GM18951 (cell line): Measurements from ENCODE around the gene TNXB.
"Not testable (repeated sequence)": the region's sequence is repeated elsewhere in the genome, so short reads cannot be mapped to it uniquely, and the experiment has no call there.

Experiments used
- in situ Hi-C: fragments of 300-500 bp; cut with MboI; formaldehyde crosslinking; loops from one replicate; pipeline ENCODE4 v1.12.0; 2022; ENCODE audit warnings: low sequenced_read_pairs, mixed read lengths, inconsistent platforms; ENCODE audit not compliant: unreplicated experiment

TNXB gene

GRCh38 chr6:32029553-32029952 is 79.6 kb downstream of the TNXB start:
- in situ Hi-C loops, result not testable (repeated sequence)

DNA sequence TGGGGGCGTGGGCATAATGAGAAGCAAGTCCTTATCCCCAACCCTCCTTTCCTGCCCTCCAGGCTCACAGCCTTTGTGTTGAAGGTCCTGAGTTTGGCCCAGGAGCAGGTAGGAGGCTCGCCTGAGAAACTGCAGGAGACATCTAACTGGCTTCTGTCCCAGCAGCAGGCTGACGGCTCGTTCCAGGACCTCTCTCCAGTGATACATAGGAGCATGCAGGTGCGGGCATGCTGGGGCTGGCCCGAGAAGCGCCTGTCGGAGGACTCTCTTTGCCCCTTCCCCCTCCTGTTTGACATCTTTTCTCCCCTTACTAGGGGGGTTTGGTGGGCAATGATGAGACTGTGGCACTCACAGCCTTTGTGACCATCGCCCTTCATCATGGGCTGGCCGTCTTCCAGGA is 80.5 kb downstream of the TNXB start:
- in situ Hi-C loops, result not testable (repeated sequence)

- in situ Hi-C loops, result not testable (repeated sequence)
These were observed 87.0 kb downstream of the TNXB start for GRCh38 chr6:32022100-32022499.

- in situ Hi-C loops, result not testable (repeated sequence)
These were observed 94.6 kb downstream of the TNXB start, which contains the start of gene C4B for GRCh38 chr6:32014547-32014946. Gene C4B, plus strand, starts transcription at chr6:32014795. Its CDS starts 51 bp downstream, at chr6:32014846.

DNA sequence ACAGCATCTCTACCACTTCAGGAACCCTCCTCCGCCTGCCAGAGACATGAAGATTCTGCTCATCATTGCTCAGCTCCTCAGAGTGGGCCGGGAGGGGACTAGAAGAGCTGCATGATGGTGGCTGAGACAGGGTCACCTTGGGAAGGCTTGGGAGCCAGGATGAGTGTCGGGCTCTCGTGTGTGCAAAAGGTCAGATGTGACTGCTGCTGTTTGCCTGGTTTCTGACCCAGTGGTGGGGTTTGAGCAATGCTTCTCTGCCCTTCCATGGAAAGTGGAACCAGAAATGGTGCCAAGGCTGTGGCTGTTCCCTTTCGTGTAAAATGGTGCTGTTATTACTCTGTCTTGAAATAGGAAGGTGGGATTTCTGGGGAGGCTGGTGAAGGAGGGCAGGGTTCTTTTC is 95.4 kb downstream of the TNXB start:
- in situ Hi-C loops, result not testable (repeated sequence)

GRCh38 chr6:32012941-32013617 is 96.1 kb downstream of the TNXB start:
- in situ Hi-C loops, result not testable (repeated sequence)

- in situ Hi-C loops, result not testable (repeated sequence)
These were observed 98.1 kb downstream of the TNXB start for GRCh38 chr6:32010856-32011530.

DNA sequence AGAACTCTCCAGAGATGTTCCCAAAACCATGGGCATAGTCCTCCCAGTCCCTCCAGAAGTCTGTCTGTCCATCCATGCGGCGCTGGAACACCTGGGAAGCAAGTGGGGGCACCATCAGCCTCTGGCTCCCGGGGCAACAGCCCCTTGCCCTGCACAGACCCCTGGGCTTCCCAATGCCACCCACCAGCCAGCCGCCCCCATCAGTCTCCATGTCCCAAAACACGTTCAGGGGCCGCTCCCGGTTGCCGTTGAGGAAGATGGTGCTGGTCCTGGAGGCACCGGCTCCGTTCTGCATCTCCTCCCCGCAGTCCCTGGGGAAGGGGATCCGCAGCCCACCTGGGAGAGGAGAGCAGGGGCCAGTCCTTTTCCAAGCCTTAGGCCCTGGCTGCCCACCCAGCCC is 99.6 kb downstream of the TNXB start:
- in situ Hi-C loops, result not testable (repeated sequence)

DNA sequence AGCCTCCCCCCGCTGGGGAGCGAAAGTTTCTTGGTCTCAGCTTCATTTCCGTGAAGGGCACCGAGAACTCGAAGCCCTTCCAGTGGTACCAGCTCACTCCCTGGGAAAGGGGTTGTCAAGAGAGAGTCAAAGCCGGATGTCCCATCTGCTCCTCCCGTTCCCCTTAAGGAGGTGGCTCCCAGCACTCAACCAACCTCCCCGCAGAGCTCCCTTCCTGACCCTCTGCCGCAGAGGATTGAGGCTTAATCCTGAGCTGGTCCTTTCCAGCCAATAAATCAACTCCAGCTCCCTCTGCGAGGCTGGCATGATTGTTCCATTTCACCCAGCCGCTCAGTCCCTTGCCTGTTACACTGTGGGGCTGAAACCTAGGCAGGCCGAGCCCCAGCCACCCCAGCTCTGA is 100.5 kb downstream of the TNXB start:
- in situ Hi-C loops, result not testable (repeated sequence)

GRCh38 chr6:32008037-32008436 is 101.1 kb downstream of the TNXB start:
- in situ Hi-C loops, result not testable (repeated sequence)

GRCh38 chr6:32007086-32007485 is 102.1 kb downstream of the TNXB start:
- in situ Hi-C loops, result not testable (repeated sequence)

GRCh38 chr6:32005991-32006529 is 103.1 kb downstream of the TNXB start:
- in situ Hi-C loops, result not testable (repeated sequence)

GRCh38 chr6:32005538-32005880 is 103.6 kb downstream of the TNXB start:
- in situ Hi-C loops, result not testable (repeated sequence)

DNA sequence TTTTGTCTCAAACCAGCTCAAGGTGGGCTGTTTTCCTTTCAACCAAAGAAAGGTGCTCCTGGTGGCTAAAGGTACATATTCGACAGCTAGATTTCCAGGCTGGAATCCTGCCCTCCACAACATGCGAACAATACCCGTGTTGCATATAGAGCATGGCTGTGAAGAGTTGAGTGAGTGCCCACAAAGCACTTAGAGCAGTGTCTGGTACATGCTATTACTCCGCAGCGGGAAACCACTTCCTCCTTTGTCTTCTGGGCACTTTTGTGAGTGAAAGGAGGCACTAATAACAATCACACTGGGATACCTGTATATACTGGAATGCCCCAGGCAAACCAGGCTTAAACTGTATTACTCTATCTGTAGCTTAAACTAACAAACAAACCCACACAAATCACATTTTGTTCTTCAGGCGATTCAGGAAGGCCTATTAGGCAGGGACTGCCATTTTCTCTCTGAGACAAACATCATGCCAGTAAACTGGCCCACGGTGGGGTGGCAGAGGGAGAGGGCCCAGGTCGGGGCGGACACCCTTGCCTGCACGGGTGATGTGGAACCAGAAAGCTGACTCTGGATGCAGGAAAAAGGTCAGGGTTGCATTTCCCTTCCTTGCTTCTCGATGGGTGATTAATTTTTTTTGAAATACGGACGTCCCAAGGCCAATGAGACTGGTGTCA is 104.1 kb downstream of the TNXB start:
- in situ Hi-C loops, result not testable (repeated sequence)

- in situ Hi-C loops, result not testable (repeated sequence)
These were observed 104.7 kb downstream of the TNXB start for GRCh38 chr6:32004393-32004792.

DNA sequence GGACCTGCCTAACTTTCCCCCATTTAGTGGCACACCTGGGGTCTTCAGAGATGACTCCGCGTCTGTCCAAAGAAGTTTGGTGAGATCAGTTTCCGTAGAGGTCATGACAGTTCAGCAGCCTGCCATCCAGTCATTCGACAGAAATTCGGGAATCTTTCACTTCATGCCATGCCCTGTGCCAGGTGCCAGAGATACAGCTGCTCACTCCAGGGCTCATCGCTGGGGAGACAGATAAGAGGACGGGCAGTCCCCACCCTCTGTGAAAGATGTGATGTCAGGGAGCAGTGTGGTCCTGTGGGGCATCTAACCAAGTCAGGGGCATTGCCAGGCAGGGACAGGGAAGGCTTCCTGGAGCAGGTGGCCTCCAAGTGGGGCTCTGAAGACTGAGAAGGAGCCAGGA is 105.8 kb downstream of the TNXB start:
- in situ Hi-C loops, result not testable (repeated sequence)

- in situ Hi-C loops, result not testable (repeated sequence)
These were observed 106.4 kb downstream of the TNXB start for GRCh38 chr6:32002546-32003268.

DNA sequence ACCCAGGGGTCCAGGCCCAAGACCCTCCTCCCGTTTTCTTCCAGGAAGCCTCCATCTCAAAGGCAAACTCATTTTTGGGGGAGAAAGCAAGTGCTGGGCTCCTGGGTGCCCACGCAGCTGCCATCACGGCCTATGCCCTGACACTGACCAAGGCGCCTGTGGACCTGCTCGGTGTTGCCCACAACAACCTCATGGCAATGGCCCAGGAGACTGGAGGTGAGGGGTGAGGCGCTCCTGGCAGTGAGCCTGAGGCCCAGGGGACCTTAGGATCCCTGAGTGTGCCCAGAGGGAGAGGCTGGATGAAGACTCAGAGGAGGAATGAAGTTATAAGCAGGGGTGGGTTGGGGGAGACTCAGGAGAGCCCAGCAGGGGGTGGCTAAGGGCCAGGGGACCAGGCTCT is 112.8 kb downstream of the TNXB start:
- in situ Hi-C loops, result not testable (repeated sequence)

DNA sequence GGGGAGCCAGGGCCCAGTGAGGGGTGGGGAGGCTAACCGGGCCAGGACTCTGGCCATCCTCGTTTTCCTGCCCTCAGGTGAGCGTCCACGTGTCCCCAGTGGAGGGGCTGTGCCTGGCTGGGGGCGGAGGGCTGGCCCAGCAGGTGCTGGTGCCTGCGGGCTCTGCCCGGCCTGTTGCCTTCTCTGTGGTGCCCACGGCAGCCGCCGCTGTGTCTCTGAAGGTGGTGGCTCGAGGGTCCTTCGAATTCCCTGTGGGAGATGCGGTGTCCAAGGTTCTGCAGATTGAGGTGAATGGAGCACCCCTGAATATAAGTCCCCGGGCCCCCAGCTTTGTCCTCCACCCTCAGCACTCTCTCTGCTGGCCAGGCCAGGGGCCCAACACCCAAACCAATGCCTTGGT is 114.7 kb downstream of the TNXB start:
- in situ Hi-C loops, result not testable (repeated sequence)
